Activated naive CD4-positive, alpha-beta T cell treated with anti-CD3 and anti-CD28 coated beads, Interleukin-2, amount 50 U/mL, for 24 hours (primary cell): ENCODE measurements around the gene ZC3H7B.

Experiments used
- H3K27ac Mint-ChIP-seq: one replicate; pipeline ENCODE4 v1.8.0; 2021; ENCODE audit warnings: mild to moderate bottlenecking, mixed read lengths
- H3K27me3 Mint-ChIP-seq: one replicate; pipeline ENCODE4 v1.8.0; 2021; ENCODE audit warnings: mixed read lengths
- H3K36me3 Mint-ChIP-seq: one replicate; pipeline ENCODE4 v1.8.0; 2021; ENCODE audit warnings: mixed read lengths
- H3K4me1 Mint-ChIP-seq: one replicate; pipeline ENCODE4 v1.8.0; 2021; ENCODE audit warnings: mixed read lengths
- H3K4me3 Mint-ChIP-seq: one replicate; pipeline ENCODE4 v1.8.0; 2021; ENCODE audit warnings: mild to moderate bottlenecking, mixed read lengths
- H3K9me3 Mint-ChIP-seq: one replicate; pipeline ENCODE4 v1.8.0; 2021; ENCODE audit warnings: mixed read lengths

ZC3H7B gene

GRCh38 chr22:41305646-41306045 lies 4.3 kb downstream of the ZC3H7B start:
- Mint-ChIP-seq H3K4me1 (peaks cover 52% of the 10 kb centered on the region), H3K9me3 (no peaks in the 10 kb centered on the region), H3K27me3 (no peaks in the 10 kb centered on the region), H3K27ac (peak overlapping the region; percentile 35), H3K4me3 (peak overlapping the region; percentile 36), H3K36me3 (peaks cover 3% of the 10 kb centered on the region)

GRCh38 chr22:41308054-41308453 lies 6.7 kb downstream of the ZC3H7B start:
- Mint-ChIP-seq H3K27ac (no peak overlapping the region), H3K9me3 (no peaks in the 10 kb centered on the region), H3K4me3 (no peak overlapping the region), H3K4me1 (peaks cover 51% of the 10 kb centered on the region), H3K27me3 (no peaks in the 10 kb centered on the region), H3K36me3 (peaks cover 3% of the 10 kb centered on the region)

GRCh38 chr22:41308544-41308947 lies 7.2 kb downstream of the ZC3H7B start:
- H3K4me3 Mint-ChIP-seq, result no peak overlapping the region
- H3K27ac Mint-ChIP-seq, result no peak overlapping the region
- no peaks in the 10 kb centered on the region for H3K9me3 Mint-ChIP-seq
- H3K4me1 Mint-ChIP-seq, result peaks cover 46% of the 10 kb centered on the region
- no peaks in the 10 kb centered on the region for H3K27me3 Mint-ChIP-seq
- H3K36me3 Mint-ChIP-seq, result peaks cover 3% of the 10 kb centered on the region

GRCh38 chr22:41310336-41310735 lies 9.0 kb downstream of the ZC3H7B start:
- Mint-ChIP-seq H3K27me3 (no peaks in the 10 kb centered on the region), H3K27ac (no peak overlapping the region), H3K36me3 (no peaks in the 10 kb centered on the region), H3K4me1 (peaks cover 38% of the 10 kb centered on the region), H3K9me3 (no peaks in the 10 kb centered on the region), H3K4me3 (no peak overlapping the region)

- H3K9me3 Mint-ChIP-seq, result no peaks in the 10 kb centered on the region
- no peaks in the 10 kb centered on the region for H3K27me3 Mint-ChIP-seq
- no peak overlapping the region for H3K4me3 Mint-ChIP-seq
- H3K27ac Mint-ChIP-seq, result peak overlapping the region; percentile 5
- peaks cover 30% of the 10 kb centered on the region for H3K4me1 Mint-ChIP-seq
- H3K36me3 Mint-ChIP-seq, result no peaks in the 10 kb centered on the region
Measured at GRCh38 chr22:41311487-41311886, 10.2 kb downstream of the ZC3H7B start.

GRCh38 chr22:41314821-41315220 lies 13.5 kb downstream of the ZC3H7B start:
- Mint-ChIP-seq H3K36me3 (no peaks in the 10 kb centered on the region), H3K27ac (no peak overlapping the region), H3K9me3 (no peaks in the 10 kb centered on the region), H3K4me1 (peaks cover 15% of the 10 kb centered on the region), H3K27me3 (no peaks in the 10 kb centered on the region), H3K4me3 (no peak overlapping the region)

DNA sequence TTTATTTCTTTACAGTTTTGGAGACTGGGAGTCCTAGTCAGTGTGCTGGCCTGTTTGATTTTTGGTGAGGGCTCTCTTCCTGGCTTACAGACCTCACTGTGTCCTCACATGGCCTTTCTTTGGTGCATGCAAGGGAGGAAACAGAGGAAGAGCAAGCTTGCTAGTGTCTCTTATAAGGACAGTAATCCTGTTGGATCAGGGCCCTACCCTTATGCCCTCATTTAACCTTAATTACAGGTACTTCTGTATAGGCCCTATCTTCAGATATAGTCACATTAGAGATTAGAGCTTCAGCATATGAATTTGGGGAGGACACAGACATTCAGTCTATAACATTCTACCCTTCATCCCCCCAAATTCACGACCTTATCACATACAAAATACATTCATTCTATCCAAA lies 14.3 kb downstream of the ZC3H7B start:
- H3K36me3 Mint-ChIP-seq, result peaks cover 2% of the 10 kb centered on the region
- no peak overlapping the region for H3K4me3 Mint-ChIP-seq
- no peaks in the 10 kb centered on the region for H3K27me3 Mint-ChIP-seq
- peaks cover 15% of the 10 kb centered on the region for H3K4me1 Mint-ChIP-seq
- H3K9me3 Mint-ChIP-seq, result no peaks in the 10 kb centered on the region
- no peak overlapping the region for H3K27ac Mint-ChIP-seq

- H3K36me3 Mint-ChIP-seq, result peaks cover 12% of the 10 kb centered on the region
- H3K4me1 Mint-ChIP-seq, result peaks cover 5% of the 10 kb centered on the region
- no peaks in the 10 kb centered on the region for H3K9me3 Mint-ChIP-seq
- H3K4me3 Mint-ChIP-seq, result no peak overlapping the region
- H3K27ac Mint-ChIP-seq, result no peak overlapping the region
- no peaks in the 10 kb centered on the region for H3K27me3 Mint-ChIP-seq
Measured at GRCh38 chr22:41320416-41321240, 19.3 kb downstream of the ZC3H7B start.

DNA sequence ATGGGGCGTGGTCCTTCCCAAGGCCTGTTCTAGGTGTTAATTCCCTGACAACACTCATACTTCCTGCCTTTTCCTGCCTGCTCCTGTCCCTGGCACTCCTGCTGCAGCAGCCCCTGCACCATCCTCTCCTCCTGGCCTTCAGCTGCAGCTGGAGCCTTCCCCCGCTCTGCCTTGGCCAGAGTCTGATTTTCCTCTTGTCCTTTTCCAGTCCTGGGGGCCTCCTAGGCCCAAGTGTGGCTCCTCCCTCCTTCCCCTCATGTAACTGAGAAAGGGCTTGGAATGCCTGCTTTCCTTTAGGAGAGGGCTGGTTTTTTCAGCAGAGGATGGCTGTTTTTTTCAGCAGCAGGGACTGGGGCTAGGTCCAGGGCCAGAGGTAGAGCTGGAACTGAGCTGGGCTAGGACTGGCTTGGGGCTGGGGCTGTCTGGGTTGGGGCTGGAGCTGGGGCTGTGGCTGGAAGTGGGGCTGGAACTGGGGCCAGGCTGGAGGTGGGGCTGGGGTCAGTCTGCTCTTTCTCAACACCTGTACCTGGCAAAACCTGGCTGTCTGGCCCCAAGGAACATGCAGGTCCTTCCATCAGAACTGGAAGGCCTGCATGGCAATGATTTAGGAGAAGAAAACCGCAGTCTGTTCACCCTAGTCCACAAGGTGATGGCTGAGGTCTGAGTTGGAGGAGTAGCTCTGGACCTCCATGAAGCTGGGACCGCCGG lies 23.6 kb downstream of the ZC3H7B start:
- H3K9me3 Mint-ChIP-seq, result no peaks in the 10 kb centered on the region
- peaks cover 15% of the 10 kb centered on the region for H3K36me3 Mint-ChIP-seq
- H3K4me3 Mint-ChIP-seq, result no peak overlapping the region

DNA sequence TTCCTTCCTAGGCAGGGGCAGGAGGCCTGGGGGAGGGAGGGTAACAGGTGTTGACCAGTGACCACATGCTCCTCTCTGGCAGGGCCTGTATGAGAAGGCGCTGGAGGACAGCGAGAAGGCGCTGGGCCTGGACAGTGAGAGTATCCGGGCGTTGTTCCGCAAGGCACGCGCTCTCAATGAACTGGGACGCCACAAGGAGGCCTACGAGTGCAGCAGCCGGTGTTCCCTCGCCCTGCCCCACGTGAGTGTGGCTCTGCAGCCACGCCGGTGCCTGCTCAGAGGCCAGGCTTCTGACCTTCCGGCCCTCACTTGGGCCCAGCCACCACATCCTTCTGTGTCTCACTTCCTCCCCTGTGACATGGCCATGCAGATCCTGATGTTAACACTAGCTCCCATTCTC lies 25.8 kb downstream of the ZC3H7B start:
- H3K27me3 Mint-ChIP-seq, result no peaks in the 10 kb centered on the region

More for the DNA sequence above, 23.6 kb downstream of the ZC3H7B start:
- no peak overlapping the region for H3K27ac Mint-ChIP-seq
- H3K4me1 Mint-ChIP-seq, result no peaks in the 10 kb centered on the region
- no peaks in the 10 kb centered on the region for H3K27me3 Mint-ChIP-seq

DNA sequence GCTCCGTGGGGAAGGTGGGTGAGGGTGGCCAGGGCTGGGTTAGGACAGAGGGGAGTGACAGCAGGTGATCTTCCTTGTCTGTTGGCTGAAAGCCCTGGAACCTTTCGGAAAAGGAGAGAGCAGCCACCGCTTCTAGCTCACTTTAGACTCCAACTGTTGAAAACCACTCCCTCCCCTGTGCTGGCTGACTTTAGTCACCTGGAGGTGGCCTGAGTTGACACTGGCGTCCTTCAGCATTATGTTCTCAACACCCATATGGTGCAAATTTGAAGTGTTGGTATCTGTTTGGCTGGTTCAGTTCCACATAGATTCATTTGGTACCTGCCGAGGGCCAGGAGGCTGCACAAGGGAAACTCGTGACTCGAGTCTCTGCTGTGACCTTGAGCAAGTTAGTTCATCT lies 28.8 kb downstream of the ZC3H7B start:
- Mint-ChIP-seq H3K4me3 (no peak overlapping the region), H3K4me1 (peaks cover 6% of the 10 kb centered on the region), H3K27ac (no peak overlapping the region), H3K9me3 (no peaks in the 10 kb centered on the region), H3K36me3 (peaks cover 5% of the 10 kb centered on the region), H3K27me3 (no peaks in the 10 kb centered on the region)

More for the DNA sequence above, 25.8 kb downstream of the ZC3H7B start:
- Mint-ChIP-seq H3K27ac (no peak overlapping the region), H3K9me3 (no peaks in the 10 kb centered on the region), H3K4me1 (no peaks in the 10 kb centered on the region), H3K4me3 (no peak overlapping the region), H3K36me3 (peaks cover 9% of the 10 kb centered on the region)

- H3K27me3 Mint-ChIP-seq, result no peaks in the 10 kb centered on the region
Measured at GRCh38 chr22:41332217-41332939, 31.1 kb downstream of the ZC3H7B start.

DNA sequence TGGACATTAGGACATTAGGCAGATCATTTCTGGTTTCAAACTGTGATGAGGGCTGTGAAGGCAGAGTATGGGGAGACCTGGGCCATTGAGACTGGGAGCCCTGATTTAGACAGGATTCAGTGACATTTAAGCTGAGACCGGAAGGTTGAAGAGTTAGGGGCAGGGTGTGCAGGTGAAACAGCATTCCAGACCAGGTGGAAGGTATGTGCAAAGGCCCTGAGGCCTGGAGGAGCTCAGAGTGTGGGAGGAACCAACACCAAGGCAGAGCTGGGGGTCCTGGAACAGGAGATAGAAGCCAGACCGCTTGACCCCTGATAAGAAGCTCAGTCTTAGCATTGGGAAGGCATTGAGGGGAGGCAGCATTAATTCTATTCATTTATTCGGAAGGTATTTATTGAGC lies 32.5 kb downstream of the ZC3H7B start:
- Mint-ChIP-seq H3K27me3 (no peaks in the 10 kb centered on the region), H3K9me3 (no peaks in the 10 kb centered on the region), H3K27ac (no peak overlapping the region), H3K36me3 (peaks cover 4% of the 10 kb centered on the region), H3K4me3 (no peak overlapping the region), H3K4me1 (peaks cover 12% of the 10 kb centered on the region)

More at GRCh38 chr22:41332217-41332939, 31.1 kb downstream of the ZC3H7B start:
- H3K27ac Mint-ChIP-seq, result peak overlapping the region; percentile 35
- no peaks in the 10 kb centered on the region for H3K9me3 Mint-ChIP-seq
- no peak overlapping the region for H3K4me3 Mint-ChIP-seq
- peaks cover 4% of the 10 kb centered on the region for H3K36me3 Mint-ChIP-seq
- H3K4me1 Mint-ChIP-seq, result peaks cover 12% of the 10 kb centered on the region

- H3K27ac Mint-ChIP-seq, result no peak overlapping the region
- H3K4me3 Mint-ChIP-seq, result no peak overlapping the region
- H3K9me3 Mint-ChIP-seq, result no peaks in the 10 kb centered on the region
- peaks cover 12% of the 10 kb centered on the region for H3K4me1 Mint-ChIP-seq
- H3K36me3 Mint-ChIP-seq, result peaks cover 4% of the 10 kb centered on the region
- H3K27me3 Mint-ChIP-seq, result no peaks in the 10 kb centered on the region
Measured at GRCh38 chr22:41334215-41334614, 32.9 kb downstream of the ZC3H7B start.

GRCh38 chr22:41334951-41335635 lies 33.8 kb downstream of the ZC3H7B start:
- Mint-ChIP-seq H3K4me1 (peaks cover 12% of the 10 kb centered on the region), H3K4me3 (no peak overlapping the region), H3K36me3 (peaks cover 4% of the 10 kb centered on the region), H3K27ac (no peak overlapping the region), H3K9me3 (no peaks in the 10 kb centered on the region), H3K27me3 (no peaks in the 10 kb centered on the region)
